Keratinocyte (primary cell): ENCODE data around the gene RBPJL.

Source experiments
- EZH2 ChIP-seq: IDR thresholded peaks from one replicate; pipeline ENCODE4 v1.6.1; 2012; ENCODE audit warnings: inconsistent platforms, mild to moderate bottlenecking, low read length, moderate library complexity
- TF ChIP-seq, protein P1 (sequence below), 3 experiments: IDR thresholded peaks in 1 of 3; conservative IDR thresholded peaks in 1 of 3; optimal IDR thresholded peaks in 1 of 3; 2 replicates in 2 of 3; 3 replicates in 1 of 3; pipeline versions ENCODE3 to v1.5.1; 2011; ENCODE audit warnings: low read length in 3 of 3, mild to moderate bottlenecking in 3 of 3, moderate library complexity in 2 of 3, control low read depth in 1 of 3, inconsistent platforms in 1 of 3; ENCODE audit not compliant: insufficient read depth in 2 of 3; ENCODE audit errors: extremely low read depth in 1 of 3

DNA sequence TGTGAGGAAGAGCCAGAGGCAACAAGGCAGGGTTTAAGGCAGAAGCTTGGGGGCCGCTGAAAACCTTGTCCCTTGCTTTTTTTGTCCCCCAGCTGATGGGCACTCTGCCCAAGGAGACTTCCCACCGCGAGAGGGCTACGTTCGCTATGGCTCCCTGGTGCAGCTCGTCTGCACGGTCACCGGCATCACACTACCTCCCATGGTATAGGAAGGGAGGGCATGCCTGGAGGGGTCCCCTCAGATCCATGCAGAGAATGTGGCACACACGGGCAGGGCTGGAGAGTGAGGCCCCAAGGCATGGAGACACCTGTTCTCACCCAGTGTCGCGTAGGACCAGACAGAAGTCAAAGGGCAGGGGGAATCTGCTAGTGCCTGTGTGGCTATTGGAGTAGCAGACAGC is 7.3 kb downstream of the RBPJL start:
- TF ChIP-seq, protein P1, sequence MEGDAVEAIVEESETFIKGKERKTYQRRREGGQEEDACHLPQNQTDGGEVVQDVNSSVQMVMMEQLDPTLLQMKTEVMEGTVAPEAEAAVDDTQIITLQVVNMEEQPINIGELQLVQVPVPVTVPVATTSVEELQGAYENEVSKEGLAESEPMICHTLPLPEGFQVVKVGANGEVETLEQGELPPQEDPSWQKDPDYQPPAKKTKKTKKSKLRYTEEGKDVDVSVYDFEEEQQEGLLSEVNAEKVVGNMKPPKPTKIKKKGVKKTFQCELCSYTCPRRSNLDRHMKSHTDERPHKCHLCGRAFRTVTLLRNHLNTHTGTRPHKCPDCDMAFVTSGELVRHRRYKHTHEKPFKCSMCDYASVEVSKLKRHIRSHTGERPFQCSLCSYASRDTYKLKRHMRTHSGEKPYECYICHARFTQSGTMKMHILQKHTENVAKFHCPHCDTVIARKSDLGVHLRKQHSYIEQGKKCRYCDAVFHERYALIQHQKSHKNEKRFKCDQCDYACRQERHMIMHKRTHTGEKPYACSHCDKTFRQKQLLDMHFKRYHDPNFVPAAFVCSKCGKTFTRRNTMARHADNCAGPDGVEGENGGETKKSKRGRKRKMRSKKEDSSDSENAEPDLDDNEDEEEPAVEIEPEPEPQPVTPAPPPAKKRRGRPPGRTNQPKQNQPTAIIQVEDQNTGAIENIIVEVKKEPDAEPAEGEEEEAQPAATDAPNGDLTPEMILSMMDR (optimal IDR thresholded peaks at IDR 0.05 in 1 of 3, IDR thresholded peaks at IDR 0.05 in 1 of 3, conservative IDR thresholded peaks at IDR 0.05 in 1 of 3; ENCODE audit: extremely low read depth in 1 of 3, insufficient read depth in 2 of 3, low read length in 3 of 3) = no peak
- no peak for TF ChIP-seq EZH2
